ENCODE data around the gene WWOX.

- TF ChIP-seq EZH2 (IDR thresholded peaks at IDR 0.05) (no peak), POLR2AphosphoS5 (IDR thresholded peaks at IDR 0.05; ENCODE audit: borderline replicate concordance, low read depth, low read length) (no peak), FOXP2 (optimal IDR thresholded peaks at IDR 0.05; ENCODE audit: control extremely low read depth, extremely low read length, insufficient read depth) (no peak)
Measured at GRCh38 chr16:78664811-78665772, 565.6 kb downstream of the WWOX start.

Measured in SK-N-MC (cell line).